Hypothalamus (tissue), 51 donors: ENCODE data around the gene ZNF256.

Experiments used
- DNase-seq, 51 donors: peaks; one replicate each; lab custom pipeline; 2025; lab: John Stamatoyannopoulos, UW

Gene ZNF256

GRCh38 chr19:57947419-57948134 lies at the start of gene ZNF256:
Gene ZNF256 (minus strand): TSS chr19:57947706. CDS start chr19:57947474, 232 bp downstream.
- peak; percentile 60 to 97 (median 91) for DNase-seq

DNA sequence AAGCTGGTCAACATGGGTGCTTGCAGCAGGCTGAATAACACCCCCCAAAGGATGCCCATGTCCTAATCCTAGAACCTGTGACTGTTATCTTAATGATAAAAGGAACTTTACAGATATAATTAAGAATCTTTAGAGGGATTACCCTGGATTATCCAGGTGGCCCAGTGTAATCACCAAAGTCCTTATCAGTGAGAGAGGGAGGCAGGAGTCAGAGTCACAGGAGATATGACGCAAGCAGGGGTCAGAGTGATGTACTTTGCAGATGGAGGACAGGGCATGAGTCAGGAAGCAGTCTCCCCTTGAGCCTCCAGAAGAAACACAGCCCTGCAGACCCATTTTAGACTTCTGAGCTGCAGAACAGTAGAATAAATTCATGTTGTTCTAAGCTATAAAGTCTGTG lies 45.3 kb upstream of the ZNF256 start:
- DNase-seq = no peak

- no peak for DNase-seq
These were observed 31.2 kb upstream of the ZNF256 start for GRCh38 chr19:57978586-57979289.

GRCh38 chr19:57974434-57974833 lies 26.9 kb upstream of the ZNF256 start, which contains the start of gene C19orf18:
Gene C19orf18 (minus strand): TSS chr19:57974534. CDS start chr19:57974432, 102 bp downstream.
- DNase-seq = no peak

GRCh38 chr19:57964761-57965160 lies 17.3 kb upstream of the ZNF256 start:
- DNase-seq = no peak

- DNase-seq = no peak
These were observed 14.3 kb upstream of the ZNF256 start for GRCh38 chr19:57961785-57962184.

GRCh38 chr19:57954996-57955395 lies 7.5 kb upstream of the ZNF256 start:
- DNase-seq = no peak

GRCh38 chr19:57949702-57950101 lies 2.2 kb upstream of the ZNF256 start:
- DNase-seq = no peak

- DNase-seq = no peak
These were observed 1.8 kb upstream of the ZNF256 start for GRCh38 chr19:57949296-57949695.

DNA sequence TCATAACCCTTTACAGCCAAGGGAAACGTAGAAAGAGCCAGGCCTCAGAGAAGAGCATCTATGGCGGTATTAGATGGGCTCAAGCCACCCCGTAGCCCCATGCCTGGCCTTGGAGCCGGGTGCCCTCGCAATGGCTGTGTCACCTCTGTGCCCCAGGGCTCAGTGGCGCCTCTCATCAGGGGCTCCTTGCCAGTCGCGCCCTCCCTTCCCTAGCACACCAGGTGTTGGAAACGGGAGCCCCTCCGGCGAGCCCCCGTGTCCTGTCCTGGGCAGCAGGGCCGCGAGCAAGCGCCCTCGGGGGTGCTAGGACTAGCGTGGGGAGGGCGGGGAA lies 453 bp downstream of the ZNF256 start:
- DNase-seq = peak in 2 of 51 donors; percentile 28 to 29

DNA sequence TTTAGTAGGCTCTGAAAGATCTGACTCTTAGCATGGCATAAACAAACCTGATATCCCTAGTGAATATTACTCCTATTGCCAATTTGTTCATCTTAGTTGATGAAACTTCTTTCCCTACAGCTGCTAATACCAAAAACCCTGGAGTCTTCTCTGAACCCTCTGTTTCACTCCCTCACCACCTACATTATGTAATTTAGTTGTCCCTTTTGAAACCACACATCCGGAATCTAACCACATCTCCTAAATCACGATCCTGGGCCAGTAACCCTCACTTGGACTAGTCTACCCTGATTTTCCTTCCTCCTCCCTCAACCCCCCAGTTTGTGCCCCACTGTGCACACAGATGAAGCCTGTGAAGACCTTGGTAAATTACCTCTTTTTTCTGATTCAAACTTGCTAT lies 1.2 kb downstream of the ZNF256 start:
- DNase-seq = no peak

DNA sequence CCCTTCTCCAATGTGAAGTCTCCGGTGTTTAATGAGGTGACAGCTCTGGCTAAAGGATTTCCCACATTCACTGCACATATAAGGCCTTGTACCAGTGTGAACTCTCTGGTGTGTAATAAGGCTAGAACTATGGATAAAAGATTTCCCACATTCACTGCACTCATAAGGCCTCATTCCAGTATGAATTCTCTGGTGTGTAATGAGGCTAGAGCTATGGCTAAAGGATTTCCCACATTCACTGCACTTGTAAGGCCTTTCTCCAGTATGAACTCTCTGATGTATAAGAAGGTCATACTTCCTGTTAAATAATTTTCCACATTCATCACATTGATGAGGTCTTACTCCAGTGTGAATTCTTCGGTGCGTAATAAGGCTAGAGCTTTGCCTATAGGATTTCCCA lies 5.9 kb downstream of the ZNF256 start:
- no peak for DNase-seq

DNA sequence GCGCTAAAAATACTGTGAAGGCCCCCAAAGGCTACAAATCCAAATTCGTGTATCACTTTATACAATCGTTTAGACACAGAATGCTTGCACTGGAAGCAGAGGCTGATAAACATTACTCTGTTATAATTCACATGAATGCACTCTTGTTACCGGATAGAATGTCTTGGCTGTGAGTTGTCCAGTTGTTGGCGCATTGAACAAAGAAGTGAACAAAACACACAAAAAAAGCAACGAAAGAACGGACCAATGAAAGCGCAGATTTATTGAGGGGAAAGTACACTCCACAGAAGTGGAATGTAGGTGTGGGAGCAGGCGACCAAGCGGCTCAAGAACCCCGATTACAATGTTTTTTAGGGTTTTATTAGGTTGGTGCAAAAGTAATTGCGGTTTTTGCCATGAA lies 11.8 kb downstream of the ZNF256 start:
- peak in 4 of 51 donors; percentile 1 to 39 (median 22) for DNase-seq

GRCh38 chr19:57934820-57935665 lies 12.5 kb downstream of the ZNF256 start, which contains the start of gene ZNF418:
Gene ZNF418 (minus strand): TSS chr19:57935402. CDS start chr19:57933822, 1,580 bp downstream.
- DNase-seq = peak; percentile 7 to 91 (median 61)

- DNase-seq = no peak
These were observed 19.9 kb downstream of the ZNF256 start for GRCh38 chr19:57927587-57927986.

GRCh38 chr19:57916168-57916995 lies 31.1 kb downstream of the ZNF256 start, which contains the start of gene ZNF417:
Gene ZNF417 (minus strand): TSS chr19:57916592. CDS start chr19:57916411, 181 bp downstream.
- DNase-seq = peak; percentile 24 to 92 (median 78)

DNA sequence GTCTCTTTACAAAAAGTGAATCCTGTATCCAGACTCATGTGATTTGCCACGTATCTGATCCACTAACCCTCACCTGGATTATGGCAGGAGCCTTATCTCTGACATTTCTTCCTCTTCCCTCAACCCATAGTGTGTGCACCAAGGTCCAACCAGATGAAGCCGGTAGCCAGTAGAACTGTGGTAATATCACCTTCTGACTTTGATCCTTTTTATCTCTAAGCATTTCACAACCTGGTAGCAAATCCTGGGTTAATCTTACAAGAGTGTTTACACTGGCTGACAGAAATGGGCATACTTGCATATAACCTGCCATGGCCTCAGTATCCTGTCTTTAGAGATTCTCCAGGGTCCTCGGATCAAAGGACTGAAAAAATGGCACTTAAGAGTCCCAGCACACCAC lies 33.0 kb downstream of the ZNF256 start:
- no peak for DNase-seq

GRCh38 chr19:57907394-57907793 lies 40.1 kb downstream of the ZNF256 start:
- DNase-seq = no peak

DNA sequence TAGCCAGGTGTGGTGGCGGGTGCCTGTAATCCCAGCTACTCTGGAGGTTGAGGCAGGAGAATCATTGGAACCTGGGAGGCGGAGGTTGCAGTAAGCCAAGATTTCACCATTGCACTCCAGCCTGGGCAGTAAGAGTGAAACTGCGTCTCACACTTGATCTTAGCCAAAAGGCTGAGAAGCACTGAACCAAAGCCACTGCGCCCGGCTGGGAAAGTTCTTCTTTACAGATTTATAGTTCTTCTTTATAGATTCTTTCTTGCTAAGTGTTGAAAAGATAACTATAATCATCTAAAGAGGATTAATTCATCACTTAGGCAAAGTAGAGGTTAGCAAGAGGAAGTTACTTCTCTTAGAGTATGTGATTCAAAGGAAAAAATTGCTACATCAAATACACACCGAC lies 42.2 kb downstream of the ZNF256 start:
- DNase-seq = no peak

- no peak for DNase-seq
These were observed 43.8 kb downstream of the ZNF256 start for GRCh38 chr19:57903618-57904184.
